GM12878 (cell line): ENCODE measurements around the gene SLITRK4. TPM values are rescaled to one million over a fixed set of nuclear protein-coding genes. Genes with fewer than 3 reads are reported as not detected.

Experiments
- ATAC-seq: fragments of 200-7000 bp; cut with Tn5 transposase; 3 replicates; pipeline ENCODE4 v1.9.1; 2020; ENCODE audit warnings: mild to moderate bottlenecking, moderate library complexity
- BruUV-seq: library from RNA; stranded (reverse); fragments of 400-500 nt; replicated peaks from 2 replicates; lab custom pipeline; 2021; lab: Mats Ljungman, UMichigan
- CTCF ChIA-PET: fragments of 300-600 bp; sonication (Branson Sonifier 250); formaldehyde crosslinking; extraction: SDS; loops from one replicate; lab custom pipeline; 2021; ENCODE audit warnings: inconsistent platforms; lab: Yijun Ruan, JAX
- POLR2A ChIA-PET: fragments of 350-600 bp; formaldehyde crosslinking; extraction: SDS; loops from one replicate; lab custom pipeline; 2021; ENCODE audit warnings: inconsistent platforms; lab: Charles Lee
- RAD21 ChIA-PET: fragments of 300-600 bp; sonication (Branson Sonifier 250); formaldehyde crosslinking; loops from one replicate; lab custom pipeline; 2023; ENCODE audit warnings: antibody characterized with exemption; ENCODE audit not compliant: unreplicated experiment; lab: Charles Lee
- SMC1A ChIA-PET: fragments of 300-600 bp; sonication (Branson Sonifier 250); formaldehyde crosslinking; loops from one replicate; lab custom pipeline; 2023; ENCODE audit not compliant: unreplicated experiment, uncharacterized antibody; lab: Charles Lee
- DNase-seq: peaks from one replicate; pipeline ENCODE4 v3.0.0-alpha.2; 2011; ENCODE audit warnings: low read depth, low spot score
- FAIRE-seq: peaks from 3 replicates; lab custom pipeline; 2011; peaks lifted over from hg19 to GRCh38; lab: Jason Lieb, UNC
- H2AFZ ChIP-seq: 2 replicates; pipeline ENCODE4 v1.6.0; 2011; ENCODE audit warnings: low read depth, low read length, control low read depth; ENCODE audit not compliant: control insufficient read depth
- H3K27ac ChIP-seq: 2 replicates; pipeline ENCODE4 v1.5.1; 2011; ENCODE audit warnings: control low read depth; ENCODE audit not compliant: control insufficient read depth, insufficient read depth
- H3K27me3 ChIP-seq, 2 experiments: replicated peaks in 1 of 2; 2 replicates each; pipeline versions ENCODE4 v1.6.0 to v1.6.1; 2011; ENCODE audit warnings: low read length in 1 of 2; ENCODE audit not compliant: control insufficient read depth in 2 of 2, insufficient read depth in 2 of 2
- H3K36me3 ChIP-seq, 2 experiments: 2 replicates each; pipeline ENCODE4 v1.5.1; 2011; ENCODE audit warnings: low read length in 1 of 2; ENCODE audit not compliant: control insufficient read depth in 2 of 2, insufficient read depth in 2 of 2
- H3K4me1 ChIP-seq: 2 replicates; pipeline ENCODE4 v1.6.1; 2011; ENCODE audit warnings: mild to moderate bottlenecking, low read length, moderate library complexity, mixed read lengths; ENCODE audit not compliant: control insufficient read depth, insufficient read depth
- H3K4me2 ChIP-seq: 2 replicates; pipeline ENCODE4 v1.6.0; 2011; ENCODE audit warnings: control low read depth; ENCODE audit not compliant: control insufficient read depth, insufficient read depth
- H3K4me3 ChIP-seq: fragments of 200-600 bp; sonication (generic); 2 replicates; pipeline ENCODE4 v1.5.1; 2016
- H3K79me2 ChIP-seq: 2 replicates; pipeline ENCODE4 v1.6.0; 2011; ENCODE audit warnings: low read length; ENCODE audit not compliant: control insufficient read depth, insufficient read depth
- H3K9ac ChIP-seq: 2 replicates; pipeline ENCODE4 v1.8.0; 2011; ENCODE audit warnings: low read length, control low read depth, mixed read lengths; ENCODE audit not compliant: control insufficient read depth, insufficient read depth
- H3K9me3 ChIP-seq: replicated peaks from 3 replicates; pipeline ENCODE4 v1.5.1; 2011; ENCODE audit warnings: mild to moderate bottlenecking, low read length; ENCODE audit not compliant: control insufficient read depth, insufficient read depth
- H4K20me1 ChIP-seq: 2 replicates; pipeline ENCODE4 v1.6.0; 2011; ENCODE audit not compliant: control insufficient read depth, insufficient read depth
- CEBPB ChIP-seq, 2 experiments: fragments of 150-350 bp in 1 of 2; IDR thresholded peaks; 2 replicates each; pipeline ENCODE4 v1.6.1; 2012 to 2014; ENCODE audit warnings: low read depth in 2 of 2, low read length in 2 of 2, borderline replicate concordance in 1 of 2, inconsistent platforms in 1 of 2
- CHD1 ChIP-seq: IDR thresholded peaks from 2 replicates; pipeline ENCODE4 v1.6.1; 2012; ENCODE audit warnings: low read depth, low read length, improper control_type of control experiment
- KAT2A ChIP-seq: conservative IDR thresholded peaks from 2 replicates; pipeline ENCODE4 v1.6.1; 2011; ENCODE audit warnings: low read depth, low read length; ENCODE audit not compliant: control insufficient read depth
- MEF2A ChIP-seq: IDR thresholded peaks from 2 replicates; pipeline ENCODE4 v1.6.1; 2011; ENCODE audit warnings: low read depth, mild to moderate bottlenecking, low read length, moderate library complexity; ENCODE audit not compliant: insufficient read depth
- NBN ChIP-seq: fragments of 450-650 bp; IDR thresholded peaks from 2 replicates; pipeline ENCODE4 v1.6.1; 2016
- SREBF2 ChIP-seq: IDR thresholded peaks from 2 replicates; pipeline ENCODE4 v1.6.1; 2012; ENCODE audit warnings: mild to moderate bottlenecking, low read length
- ZSCAN29 ChIP-seq: fragments of 450-650 bp; IDR thresholded peaks from 2 replicates; pipeline ENCODE4 v1.6.1; 2017; ENCODE audit warnings: mild to moderate bottlenecking, moderate library complexity
- ZZZ3 ChIP-seq: IDR thresholded peaks from 2 replicates; pipeline ENCODE4 v1.6.1; 2011; ENCODE audit warnings: low read depth; ENCODE audit not compliant: control insufficient read depth, insufficient read length
- WGBS: methylation state at CpG from one replicate; pipeline ENCODE4 v1.1.6; 2016; ENCODE audit warnings: low lambda C conversion rate; ENCODE audit not compliant: insufficient replicate concordance, insufficient coverage; ENCODE audit errors: missing lambda C conversion rate; 5-methylcytosine and 5-hydroxymethylcytosine counted together
- in situ Hi-C: fragments of 300-500 bp; cut with MboI; formaldehyde crosslinking; loops from 9 replicates; pipeline ENCODE4 v1.14.3; 2018; ENCODE audit warnings: mixed read lengths
- intact Hi-C: fragments of 100-400 bp; cut with micrococcal nuclease; formaldehyde crosslinking; loops from one replicate; pipeline ENCODE4 v1.14.2; 2022; ENCODE audit not compliant: unreplicated experiment
- polyA plus RNA-seq, 11 experiments: library from polyadenylated mRNA; depleted of rRNA in 4 of 11; unstranded in 6 of 11; stranded (reverse) in 5 of 11; fragments of >200 nt; fragmentation: Nextera tagmentation in 4 of 11; fragmentation: Illumina TruSeq in 1 of 11; extraction: Ambion mirVana in 4 of 11; extraction: Trizol in 1 of 11; gene quantifications; 1 replicate in 1 of 11; 2 replicates in 10 of 11; pipeline versions ENCODE4 v1.2.1 to v1.2.3, GENCODE V29; 2011 to 2016; ENCODE audit warnings: inconsistent platforms in 2 of 11, missing spikeins in 2 of 11, low read depth in 1 of 11
- total RNA-seq, 4 experiments: library from RNA; depleted of rRNA in 3 of 4; stranded (reverse); fragments of >200 nt in 3 of 4; fragmentation: Illumina TruSeq in 1 of 4; extraction: Trizol in 1 of 4; gene quantifications; 2 replicates each; pipeline versions ENCODE4 v1.2.1 to v1.2.3, GENCODE V29; 2013 to 2021
- TF ChIP-seq, protein P1 (sequence below): IDR thresholded peaks from 2 replicates; pipeline ENCODE4 v1.6.1; 2011; ENCODE audit warnings: borderline replicate concordance, low read depth, mild to moderate bottlenecking, moderate library complexity, low read length; ENCODE audit not compliant: insufficient read depth, poor library complexity, severe bottlenecking
- TF ChIP-seq, protein P2 (sequence below): fragments of 450-650 bp; IDR thresholded peaks from 2 replicates; pipeline ENCODE4 v1.6.1; 2018; ENCODE audit warnings: mild to moderate bottlenecking, low read depth, moderate library complexity; ENCODE audit not compliant: partially characterized antibody
- TF ChIP-seq, protein P3 (sequence below): fragments of 450-650 bp; IDR thresholded peaks from 2 replicates; pipeline ENCODE4 v1.6.1; 2017; ENCODE audit warnings: borderline replicate concordance

SLITRK4 gene
- total and polyA plus RNA-seq, 10 of the 15 experiments (the other 5 are each of a cell fraction or from before 2014, with no cell fraction given) = 0.45 to 1.1 (median 0.66) TPM

GRCh38 chrX:143634663-143635455 lies 1.0 kb downstream of the SLITRK4 start:
- no TSS peak for BruUV-seq
- no peak overlapping the region for H2AFZ ChIP-seq
- RAD21 ChIA-PET = no interaction called here

More at GRCh38 chrX:143634663-143635455, 1.0 kb downstream of the SLITRK4 start:
- Histone ChIP-seq H3K79me2 (no peaks in the 10 kb centered on the region), H3K4me3 (no peak overlapping the region), H3K4me1 (no peaks in the 10 kb centered on the region), H3K27me3 (no peaks in the 10 kb centered on the region), H3K27ac (no peak overlapping the region), H3K9ac (no peak overlapping the region), H3K4me2 (no peak overlapping the region), H4K20me1 (no peaks in the 10 kb centered on the region), H3K9me3 (no peaks in the 10 kb centered on the region; the same call in 2 of the 3 replicates), H3K36me3 (no peaks in the 10 kb centered on the region)
- FAIRE-seq (no peak), DNase-seq (no peak), ATAC-seq (no peak)
- intact Hi-C loops (no loop called here), in situ Hi-C loops (no loop called here)
- TF ChIP-seq, protein P1, sequence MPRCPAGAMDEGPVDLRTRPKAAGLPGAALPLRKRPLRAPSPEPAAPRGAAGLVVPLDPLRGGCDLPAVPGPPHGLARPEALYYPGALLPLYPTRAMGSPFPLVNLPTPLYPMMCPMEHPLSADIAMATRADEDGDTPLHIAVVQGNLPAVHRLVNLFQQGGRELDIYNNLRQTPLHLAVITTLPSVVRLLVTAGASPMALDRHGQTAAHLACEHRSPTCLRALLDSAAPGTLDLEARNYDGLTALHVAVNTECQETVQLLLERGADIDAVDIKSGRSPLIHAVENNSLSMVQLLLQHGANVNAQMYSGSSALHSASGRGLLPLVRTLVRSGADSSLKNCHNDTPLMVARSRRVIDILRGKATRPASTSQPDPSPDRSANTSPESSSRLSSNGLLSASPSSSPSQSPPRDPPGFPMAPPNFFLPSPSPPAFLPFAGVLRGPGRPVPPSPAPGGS = no peak
- TF ChIP-seq KAT2A (no peak), CHD1 (no peak), ZZZ3 (no peak), ZSCAN29 (no peak), SREBF2 (no peak), NBN (no peak), CEBPB (IDR thresholded peaks at IDR 0.05; ENCODE audit: borderline replicate concordance in 1 of 2, low read depth in 2 of 2, low read length in 2 of 2) (no peak), MEF2A (no peak)
- TF ChIP-seq, protein P2, sequence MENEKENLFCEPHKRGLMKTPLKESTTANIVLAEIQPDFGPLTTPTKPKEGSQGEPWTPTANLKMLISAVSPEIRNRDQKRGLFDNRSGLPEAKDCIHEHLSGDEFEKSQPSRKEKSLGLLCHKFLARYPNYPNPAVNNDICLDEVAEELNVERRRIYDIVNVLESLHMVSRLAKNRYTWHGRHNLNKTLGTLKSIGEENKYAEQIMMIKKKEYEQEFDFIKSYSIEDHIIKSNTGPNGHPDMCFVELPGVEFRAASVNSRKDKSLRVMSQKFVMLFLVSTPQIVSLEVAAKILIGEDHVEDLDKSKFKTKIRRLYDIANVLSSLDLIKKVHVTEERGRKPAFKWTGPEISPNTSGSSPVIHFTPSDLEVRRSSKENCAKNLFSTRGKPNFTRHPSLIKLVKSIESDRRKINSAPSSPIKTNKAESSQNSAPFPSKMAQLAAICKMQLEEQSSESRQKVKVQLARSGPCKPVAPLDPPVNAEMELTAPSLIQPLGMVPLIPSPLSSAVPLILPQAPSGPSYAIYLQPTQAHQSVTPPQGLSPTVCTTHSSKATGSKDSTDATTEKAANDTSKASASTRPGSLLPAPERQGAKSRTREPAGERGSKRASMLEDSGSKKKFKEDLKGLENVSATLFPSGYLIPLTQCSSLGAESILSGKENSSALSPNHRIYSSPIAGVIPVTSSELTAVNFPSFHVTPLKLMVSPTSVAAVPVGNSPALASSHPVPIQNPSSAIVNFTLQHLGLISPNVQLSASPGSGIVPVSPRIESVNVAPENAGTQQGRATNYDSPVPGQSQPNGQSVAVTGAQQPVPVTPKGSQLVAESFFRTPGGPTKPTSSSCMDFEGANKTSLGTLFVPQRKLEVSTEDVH = no peak
- TF ChIP-seq, protein P3, sequence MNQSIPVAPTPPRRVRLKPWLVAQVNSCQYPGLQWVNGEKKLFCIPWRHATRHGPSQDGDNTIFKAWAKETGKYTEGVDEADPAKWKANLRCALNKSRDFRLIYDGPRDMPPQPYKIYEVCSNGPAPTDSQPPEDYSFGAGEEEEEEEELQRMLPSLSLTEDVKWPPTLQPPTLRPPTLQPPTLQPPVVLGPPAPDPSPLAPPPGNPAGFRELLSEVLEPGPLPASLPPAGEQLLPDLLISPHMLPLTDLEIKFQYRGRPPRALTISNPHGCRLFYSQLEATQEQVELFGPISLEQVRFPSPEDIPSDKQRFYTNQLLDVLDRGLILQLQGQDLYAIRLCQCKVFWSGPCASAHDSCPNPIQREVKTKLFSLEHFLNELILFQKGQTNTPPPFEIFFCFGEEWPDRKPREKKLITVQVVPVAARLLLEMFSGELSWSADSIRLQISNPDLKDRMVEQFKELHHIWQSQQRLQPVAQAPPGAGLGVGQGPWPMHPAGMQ = no peak
- ChIA-PET CTCF (no interaction called here), POLR2A (no interaction called here), SMC1A (no interaction called here)
- WGBS = 85% methylated on average over 40 of the region's 67 CpGs
